GM12891 (cell line): ENCODE measurements around the gene GLDN.

ENCODE experiments used
- POLR2A ChIP-seq: IDR thresholded peaks from 2 replicates; pipeline ENCODE4 v1.6.1; 2011; ENCODE audit warnings: low read depth, low read length, control low read depth
- POLR2AphosphoS5 ChIP-seq: IDR thresholded peaks from 2 replicates; pipeline ENCODE4 v1.6.1; 2011; ENCODE audit warnings: low read depth, low read length, control low read depth
- POU2F2 ChIP-seq: IDR thresholded peaks from 2 replicates; pipeline ENCODE4 v1.6.1; 2011; ENCODE audit warnings: low read depth, mild to moderate bottlenecking, control low read depth, low read length, moderate library complexity
- SPI1 ChIP-seq: IDR thresholded peaks from 2 replicates; pipeline ENCODE4 v1.6.1; 2011; ENCODE audit warnings: low read depth, low read length, control low read depth
- TAF1 ChIP-seq: IDR thresholded peaks from 2 replicates; pipeline ENCODE4 v1.6.1; 2011; ENCODE audit warnings: low read depth, low read length, control low read depth

GRCh38 chr15:51447855-51448621, 106.6 kb downstream of the GLDN start:
- TF ChIP-seq POLR2A = no peak
- no peak for TF ChIP-seq POLR2AphosphoS5
- no peak for TF ChIP-seq TAF1
- no peak for TF ChIP-seq POU2F2
- TF ChIP-seq SPI1 = no peak
